Measurements from ENCODE around the gene ZFYVE9.

The ZFYVE9 gene

GRCh38 chr1:52216907-52217458 lies 75.1 kb downstream of the ZFYVE9 start:
- no peak for TF ChIP-seq CTCF (conservative IDR thresholded peaks at IDR 0.05; ENCODE audit: low read length)
- no peak overlapping the region for H3K4me3 ChIP-seq (ENCODE audit: low read length)

GRCh38 chr1:52225174-52225573 lies 83.3 kb downstream of the ZFYVE9 start:
- DNase-seq (ENCODE audit: low read depth) = no peak
- TF ChIP-seq CTCF (conservative IDR thresholded peaks at IDR 0.05; ENCODE audit: low read length) = no peak
- H3K4me3 ChIP-seq (ENCODE audit: low read length) = no peak overlapping the region

More at GRCh38 chr1:52216907-52217458, 75.1 kb downstream of the ZFYVE9 start:
- DNase-seq (ENCODE audit: low read depth) = no peak

- no peak for TF ChIP-seq CTCF (conservative IDR thresholded peaks at IDR 0.05; ENCODE audit: low read length)
- no peak for DNase-seq (ENCODE audit: low read depth)
- no peak overlapping the region for H3K4me3 ChIP-seq (ENCODE audit: low read length)
Observed at GRCh38 chr1:52229494-52229893, 87.6 kb downstream of the ZFYVE9 start.

- no peak for TF ChIP-seq CTCF (conservative IDR thresholded peaks at IDR 0.05; ENCODE audit: low read length)
Observed at GRCh38 chr1:52233463-52233862, 91.6 kb downstream of the ZFYVE9 start.

GRCh38 chr1:52234014-52234413 lies 92.1 kb downstream of the ZFYVE9 start:
- no peak for TF ChIP-seq CTCF (conservative IDR thresholded peaks at IDR 0.05; ENCODE audit: low read length)
- no peak for DNase-seq (ENCODE audit: low read depth)
- no peak overlapping the region for H3K4me3 ChIP-seq (ENCODE audit: low read length)

More at GRCh38 chr1:52233463-52233862, 91.6 kb downstream of the ZFYVE9 start:
- no peak overlapping the region for H3K4me3 ChIP-seq (ENCODE audit: low read length)
- DNase-seq (ENCODE audit: low read depth) = no peak

- H3K4me3 ChIP-seq (ENCODE audit: low read length) = no peak overlapping the region
- no peak for TF ChIP-seq CTCF (conservative IDR thresholded peaks at IDR 0.05; ENCODE audit: low read length)
- no peak for DNase-seq (ENCODE audit: low read depth)
Observed at GRCh38 chr1:52234708-52235107, 92.8 kb downstream of the ZFYVE9 start.

GRCh38 chr1:52235646-52236045 lies 93.8 kb downstream of the ZFYVE9 start:
- H3K4me3 ChIP-seq (ENCODE audit: low read length) = no peak overlapping the region
- no peak for DNase-seq (ENCODE audit: low read depth)

More at GRCh38 chr1:52235646-52236045, 93.8 kb downstream of the ZFYVE9 start:
- no peak for TF ChIP-seq CTCF (conservative IDR thresholded peaks at IDR 0.05; ENCODE audit: low read length)

Measured in AG10803 (cell line).